GM21737 (cell line): ENCODE data around the gene ATXN1.
"Not testable (repeated sequence)": the region's sequence is repeated elsewhere in the genome, so short reads cannot be mapped to it uniquely, and the experiment has no call there.

ENCODE experiments used
- ATAC-seq: cut with Tn5 transposase; IDR thresholded peaks from one replicate; pipeline ENCODE4 v1.9.1; 2021; ENCODE audit warnings: mild to moderate bottlenecking, moderate library complexity; ENCODE audit not compliant: unreplicated experiment

The ATXN1 gene

GRCh38 chr6:16272201-16272600 lies 489.1 kb downstream of the ATXN1 start:
- no peak for ATAC-seq

GRCh38 chr6:16271428-16271827 lies 489.8 kb downstream of the ATXN1 start:
- no peak for ATAC-seq

GRCh38 chr6:16270178-16270794 lies 491.0 kb downstream of the ATXN1 start:
- ATAC-seq = no peak

GRCh38 chr6:16269442-16270070 lies 491.7 kb downstream of the ATXN1 start:
- ATAC-seq = not testable (repeated sequence)

GRCh38 chr6:16267428-16268263 lies 493.6 kb downstream of the ATXN1 start:
- no peak for ATAC-seq

- no peak for ATAC-seq
Measured at GRCh38 chr6:16265351-16266341, 495.6 kb downstream of the ATXN1 start.

GRCh38 chr6:16264785-16265184 lies 496.5 kb downstream of the ATXN1 start:
- ATAC-seq = no peak

GRCh38 chr6:16263464-16264099 lies 497.7 kb downstream of the ATXN1 start:
- not testable (repeated sequence) for ATAC-seq

GRCh38 chr6:16262773-16263172 lies 498.5 kb downstream of the ATXN1 start:
- ATAC-seq = not testable (repeated sequence)

- ATAC-seq = not testable (repeated sequence)
Measured at GRCh38 chr6:16260602-16261001, 500.7 kb downstream of the ATXN1 start.

GRCh38 chr6:16259604-16260003 lies 501.7 kb downstream of the ATXN1 start:
- not testable (repeated sequence) for ATAC-seq

- no peak for ATAC-seq
Measured at GRCh38 chr6:16258709-16259075, 502.6 kb downstream of the ATXN1 start.

- no peak for ATAC-seq
Measured at GRCh38 chr6:16257999-16258708, 503.1 kb downstream of the ATXN1 start.

GRCh38 chr6:16256781-16257180 lies 504.5 kb downstream of the ATXN1 start:
- ATAC-seq = no peak

- ATAC-seq = no peak
Measured at GRCh38 chr6:16254535-16254934, 506.7 kb downstream of the ATXN1 start.

GRCh38 chr6:16253399-16254144 lies 507.7 kb downstream of the ATXN1 start:
- ATAC-seq = no peak

GRCh38 chr6:16252686-16253299 lies 508.5 kb downstream of the ATXN1 start:
- no peak for ATAC-seq

GRCh38 chr6:16251706-16252105 lies 509.6 kb downstream of the ATXN1 start:
- ATAC-seq = no peak
